Endothelial cell of umbilical vein (primary cell): ENCODE measurements around the gene KCTD2. TPM values are rescaled to one million over a fixed set of nuclear protein-coding genes. Genes with fewer than 3 reads are reported as not detected.

Source experiments
- BruUV-seq: library from RNA; stranded (reverse); fragments of 400-500 nt; replicated peaks from 2 replicates; lab custom pipeline; 2021; lab: Mats Ljungman, UMichigan
- CTCF ChIA-PET: fragments of 300-600, 350-600 bp; sonication (Branson Sonifier 250); formaldehyde crosslinking; loops from one replicate; lab custom pipeline; 2021; ENCODE audit warnings: antibody characterized with exemption, inconsistent platforms; lab: Charles Lee
- POLR2A ChIA-PET: fragments of 300-600, 350-600 bp; sonication (Branson Sonifier 250); formaldehyde crosslinking; loops from one replicate; lab custom pipeline; 2021; ENCODE audit warnings: antibody characterized with exemption, inconsistent platforms; lab: Charles Lee
- DNase-seq: peaks from one replicate; pipeline ENCODE4 v3.0.0-alpha.2; 2011; ENCODE audit warnings: low read depth, low spot score
- FAIRE-seq: peaks from 2 replicates; lab custom pipeline; 2011; peaks lifted over from hg19 to GRCh38; lab: Jason Lieb, UNC
- H2AFZ ChIP-seq: 2 replicates; pipeline ENCODE4 v1.6.0; 2012; ENCODE audit warnings: low read depth, low read length, control low read depth, inconsistent platforms
- H3K27ac ChIP-seq: 2 replicates; pipeline ENCODE4 v1.5.1; 2011; ENCODE audit warnings: low read depth, mild to moderate bottlenecking, control low read depth, low read length, moderate library complexity; ENCODE audit not compliant: insufficient read depth
- H3K27me3 ChIP-seq, 2 experiments: 2 replicates each; pipeline versions ENCODE4 v1.6.0 to v1.6.1; 2011; ENCODE audit warnings: low read length in 2 of 2, mixed read lengths in 1 of 2; ENCODE audit not compliant: control insufficient read depth in 2 of 2, insufficient read depth in 2 of 2
- H3K36me3 ChIP-seq, 2 experiments: 2 replicates in 1 of 2; 3 replicates in 1 of 2; pipeline ENCODE4 v1.5.1; 2011; ENCODE audit warnings: low read length in 2 of 2, mild to moderate bottlenecking in 1 of 2, moderate library complexity in 1 of 2; ENCODE audit not compliant: control insufficient read depth in 2 of 2, insufficient read depth in 2 of 2; ENCODE audit errors: extremely low read depth in 1 of 2
- H3K4me1 ChIP-seq: 3 replicates; pipeline ENCODE4 v1.5.1; 2011; ENCODE audit warnings: mild to moderate bottlenecking, low read length; ENCODE audit not compliant: control insufficient read depth, insufficient read depth; ENCODE audit errors: extremely low read depth
- H3K4me2 ChIP-seq: 2 replicates; pipeline ENCODE4 v1.6.1; 2011; ENCODE audit warnings: low read length, control low read depth, mixed read lengths; ENCODE audit not compliant: insufficient read depth
- H3K4me3 ChIP-seq, 3 experiments: fragments of 200-600 bp in 1 of 3; sonication (generic), shearing (Covaris generic) in 1 of 3; replicated peaks in 1 of 3; 2 replicates each; pipeline ENCODE4 v1.5.1; 2011 to 2016; ENCODE audit warnings: control low read depth in 3 of 3, low read length in 3 of 3, mild to moderate bottlenecking in 2 of 3, inconsistent platforms in 1 of 3, low read depth in 1 of 3, moderate library complexity in 1 of 3; ENCODE audit not compliant: insufficient read depth in 1 of 3
- H3K79me2 ChIP-seq: 2 replicates; pipeline ENCODE4 v1.6.0; 2012; ENCODE audit warnings: low read length, inconsistent platforms; ENCODE audit not compliant: control insufficient read depth, insufficient read depth
- H3K9ac ChIP-seq: replicated peaks from 2 replicates; pipeline ENCODE3; 2011; ENCODE audit warnings: low read length, control low read depth; ENCODE audit not compliant: insufficient read depth; ENCODE audit errors: extremely low read depth
- H3K9me1 ChIP-seq: replicated peaks from 3 replicates; pipeline ENCODE4 v1.6.0; 2011; ENCODE audit warnings: mild to moderate bottlenecking, low read length; ENCODE audit not compliant: control insufficient read depth, insufficient read depth; ENCODE audit errors: extremely low read depth
- H3K9me3 ChIP-seq: replicated peaks from 2 replicates; pipeline ENCODE4 v1.5.1; 2012; ENCODE audit warnings: low read length, inconsistent platforms; ENCODE audit not compliant: control insufficient read depth, insufficient read depth
- H4K20me1 ChIP-seq: replicated peaks from 2 replicates; pipeline ENCODE3; 2011; ENCODE audit warnings: mild to moderate bottlenecking, low read length; ENCODE audit not compliant: control insufficient read depth, insufficient read depth; ENCODE audit errors: extremely low read depth
- CTCF ChIP-seq, 2 donors: IDR thresholded peaks; 1 replicate in 1 of 2; 2 replicates in 1 of 2; pipeline ENCODE4 v1.5.1; 2011; ENCODE audit warnings: low read length in 2 of 2, mild to moderate bottlenecking in 2 of 2, moderate library complexity in 2 of 2, control low read depth in 1 of 2, inconsistent platforms in 1 of 2, low read depth in 1 of 2; ENCODE audit not compliant: insufficient read depth in 1 of 2; ENCODE audit errors: extremely low read depth in 1 of 2
- EZH2 ChIP-seq: IDR thresholded peaks from 2 replicates; pipeline ENCODE4 v1.6.1; 2012; ENCODE audit warnings: borderline replicate concordance, low read depth, mild to moderate bottlenecking, moderate library complexity, low read length, inconsistent platforms; ENCODE audit not compliant: severe bottlenecking
- FOS ChIP-seq: IDR thresholded peaks from 2 replicates; pipeline ENCODE4 v1.6.1; 2011; ENCODE audit warnings: mild to moderate bottlenecking, low read length, moderate library complexity, borderline replicate concordance; ENCODE audit not compliant: insufficient read depth
- GATA2 ChIP-seq: IDR thresholded peaks from 2 replicates; pipeline ENCODE4 v1.7.0; 2011; ENCODE audit warnings: low read depth, mild to moderate bottlenecking, moderate library complexity, mixed read lengths, low read length; ENCODE audit not compliant: insufficient read length, insufficient read depth
- JUN ChIP-seq: IDR thresholded peaks from 2 replicates; pipeline ENCODE4 v1.6.1; 2011; ENCODE audit warnings: borderline replicate concordance, low read depth; ENCODE audit not compliant: insufficient read length, insufficient read depth
- MYC ChIP-seq: IDR thresholded peaks from one replicate; pipeline ENCODE4 v1.6.1; 2011; ENCODE audit warnings: mild to moderate bottlenecking, low read depth, low read length
- POLR2A ChIP-seq: IDR thresholded peaks from 2 replicates; pipeline ENCODE4 v1.6.1; 2012; ENCODE audit warnings: low read depth, mild to moderate bottlenecking, control low read depth, low read length
- POLR2AphosphoS5 ChIP-seq: IDR thresholded peaks from 2 replicates; pipeline ENCODE4 v1.6.1; 2012; ENCODE audit warnings: low read depth, mild to moderate bottlenecking, control low read depth, low read length, moderate library complexity; ENCODE audit not compliant: insufficient read depth
- dilution Hi-C: fragments of 300-500 bp; cut with MboI; formaldehyde crosslinking; loops from one replicate; pipeline ENCODE4 v1.15.0; 2019; ENCODE audit warnings: low sequenced_read_pairs; ENCODE audit not compliant: extremely low pct_ligation_motif_present
- intact Hi-C: fragments of 100-400 bp; cut with micrococcal nuclease; formaldehyde crosslinking; loops from one replicate; pipeline ENCODE4 v1.10.0; 2022
- polyA plus RNA-seq, 4 experiments: library from polyadenylated mRNA; depleted of rRNA in 3 of 4; stranded (reverse) in 3 of 4; unstranded in 1 of 4; fragments of >200 nt; gene quantifications; 2 replicates each; pipeline versions ENCODE4 v1.2.1 to v1.2.3, GENCODE V29; 2011 to 2012; ENCODE audit warnings: missing spikeins in 1 of 4
- total RNA-seq: library from RNA; stranded (reverse); gene quantifications from 2 replicates; pipeline ENCODE4 v1.2.3, GENCODE V29; 2021
- TF ChIP-seq, protein P1 (sequence below): IDR thresholded peaks from 2 replicates; pipeline ENCODE4 v1.6.1; 2011; ENCODE audit not compliant: insufficient read depth, insufficient read length

Gene KCTD2
- total and polyA plus RNA-seq, 2 donors (not counting 3 experiments of a cell fraction or from before 2014, with no cell fraction given) = 23.2 to 24.8 TPM

- H3K79me2 ChIP-seq = peaks cover 8% of the 10 kb centered on the region
- no peak for TF ChIP-seq EZH2
- TF ChIP-seq POLR2AphosphoS5 = no peak
- no peak for TF ChIP-seq POLR2A
- no peak for TF ChIP-seq MYC
- no peak for TF ChIP-seq CTCF (IDR thresholded peaks at IDR 0.05; ENCODE audit: extremely low read depth in 1 of 2, insufficient read depth in 1 of 2, low read depth in 1 of 2, low read length in 2 of 2)
- TF ChIP-seq GATA2 = no peak
- no peak for TF ChIP-seq JUN
- TF ChIP-seq FOS = no peak
- TF ChIP-seq, protein P1, sequence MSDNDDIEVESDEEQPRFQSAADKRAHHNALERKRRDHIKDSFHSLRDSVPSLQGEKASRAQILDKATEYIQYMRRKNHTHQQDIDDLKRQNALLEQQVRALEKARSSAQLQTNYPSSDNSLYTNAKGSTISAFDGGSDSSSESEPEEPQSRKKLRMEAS = no peak
- H3K4me2 ChIP-seq = peak overlapping the region; percentile 59
- H3K9me1 ChIP-seq = no peaks in the 10 kb centered on the region
- H3K4me3 ChIP-seq = peak overlapping the region; percentile 35 to 93 (median 51)
- peaks cover 13% of the 10 kb centered on the region for H3K4me1 ChIP-seq
- H2AFZ ChIP-seq = peak overlapping the region; percentile 4
- peak overlapping the region; percentile 54 for H3K9ac ChIP-seq
- ChIA-PET CTCF (interaction anchor here (0.8 to 1.6 kb wide), 11 partner anchors 9 to 154 kb away, joined by 3 to 9 read pairs (median 4); no protein-coding TSS in a partner anchor), POLR2A (no interaction called here)
- H3K27me3 ChIP-seq = no peaks in the 10 kb centered on the region
- no TSS peak for BruUV-seq
- intact Hi-C loops (loop anchor here (1.0 to 10.0 kb wide), 5 partner anchors 60 to 467 kb away; partner anchors contain the start of genes ARMC7, CASKIN2, SUMO2 and TSEN54), dilution Hi-C loops (no loop called here)
- no peak overlapping the region for H3K27ac ChIP-seq
- peak; percentile 19 for DNase-seq
- no peaks in the 10 kb centered on the region for H3K9me3 ChIP-seq
- peak; percentile 76 for FAIRE-seq
- peaks cover 2 to 4% of the 10 kb centered on the region in 2 experiments for H3K36me3 ChIP-seq
- H4K20me1 ChIP-seq = no peaks in the 10 kb centered on the region
Measured at GRCh38 chr17:75047398-75048098, 523 bp downstream of the KCTD2 start.
